Mesenchymal stem cell (in vitro differentiated cells and primary cell): ENCODE data around the gene FKBP11.

Experiments
- DNase-seq: peaks from one replicate; pipeline ENCODE4 v3.0.0-alpha.2; 2013
- H2AFZ ChIP-seq: one replicate; pipeline ENCODE4 v1.6.1; 2013; ENCODE audit warnings: low read depth, mild to moderate bottlenecking, control low read depth, inconsistent platforms, low read length, moderate library complexity
- H2AK5ac ChIP-seq: 2 replicates; pipeline ENCODE4 v1.6.1; 2013; ENCODE audit warnings: low read length, moderate library complexity, mild to moderate bottlenecking, inconsistent platforms; ENCODE audit not compliant: severe bottlenecking
- H2BK120ac ChIP-seq: one replicate; pipeline ENCODE4 v1.6.1; 2013; ENCODE audit warnings: low read depth, mild to moderate bottlenecking, inconsistent platforms, low read length, moderate library complexity
- H2BK12ac ChIP-seq, 2 experiments: one replicate each; pipeline ENCODE4 v1.6.1; 2013; ENCODE audit warnings: inconsistent platforms in 2 of 2, low read length in 2 of 2, mild to moderate bottlenecking in 2 of 2, moderate library complexity in 2 of 2, control low read depth in 1 of 2
- H2BK15ac ChIP-seq: one replicate; pipeline ENCODE4 v1.6.1; 2013; ENCODE audit warnings: mild to moderate bottlenecking, low read depth, inconsistent platforms; ENCODE audit not compliant: poor library complexity, severe bottlenecking
- H2BK5ac ChIP-seq: 2 replicates; pipeline ENCODE4 v1.6.1; 2013; ENCODE audit warnings: low read depth, mild to moderate bottlenecking, low read length, control low read depth, inconsistent platforms; ENCODE audit not compliant: poor library complexity, severe bottlenecking
- H3K14ac ChIP-seq, 2 experiments: one replicate each; pipeline ENCODE4 v1.6.1; 2013; ENCODE audit warnings: inconsistent platforms in 2 of 2, low read length in 2 of 2, control low read depth in 1 of 2, mild to moderate bottlenecking in 1 of 2, moderate library complexity in 1 of 2
- H3K18ac ChIP-seq, 2 experiments: one replicate each; pipeline ENCODE4 v1.6.1; 2013; ENCODE audit warnings: inconsistent platforms in 2 of 2, low read length in 2 of 2, control low read depth in 1 of 2, low read depth in 1 of 2, mild to moderate bottlenecking in 1 of 2
- H3K23ac ChIP-seq, 2 experiments: one replicate each; pipeline ENCODE4 v1.6.1; 2013; ENCODE audit warnings: inconsistent platforms in 2 of 2, low read length in 2 of 2, mild to moderate bottlenecking in 2 of 2, moderate library complexity in 2 of 2, control low read depth in 1 of 2
- H3K27ac ChIP-seq: 2 replicates; pipeline ENCODE4 v1.5.1; 2013; ENCODE audit warnings: mild to moderate bottlenecking, moderate library complexity, low read length, control low read depth, inconsistent platforms; ENCODE audit not compliant: poor library complexity, severe bottlenecking
- H3K27me3 ChIP-seq, 2 experiments: 2 replicates each; pipeline versions ENCODE4 v1.6.1 to v1.7.0; 2013; ENCODE audit warnings: low read length in 2 of 2, mild to moderate bottlenecking in 2 of 2, moderate library complexity in 2 of 2, control low read depth in 1 of 2, inconsistent platforms in 1 of 2; ENCODE audit not compliant: control insufficient read depth in 1 of 2, insufficient read depth in 1 of 2
- H3K36me3 ChIP-seq, 2 experiments: 2 replicates each; pipeline versions ENCODE4 v1.6.1 to v1.7.0; 2013; ENCODE audit warnings: low read length in 2 of 2, control low read depth in 1 of 2, inconsistent platforms in 1 of 2, low read depth in 1 of 2, mild to moderate bottlenecking in 1 of 2; ENCODE audit not compliant: insufficient read depth in 2 of 2, control insufficient read depth in 1 of 2
- H3K4ac ChIP-seq, 2 experiments: one replicate each; pipeline ENCODE4 v1.6.1; 2013; ENCODE audit warnings: inconsistent platforms in 2 of 2, low read length in 2 of 2, mild to moderate bottlenecking in 2 of 2, moderate library complexity in 2 of 2, control low read depth in 1 of 2, low read depth in 1 of 2
- H3K4me1 ChIP-seq: 2 replicates; pipeline ENCODE4 v1.6.1; 2013; ENCODE audit warnings: low read depth, low read length, control low read depth; ENCODE audit not compliant: control insufficient read depth, insufficient read depth
- H3K4me2 ChIP-seq: 2 replicates; pipeline ENCODE4 v1.6.1; 2013; ENCODE audit warnings: low read length, mild to moderate bottlenecking, inconsistent platforms; ENCODE audit not compliant: poor library complexity, severe bottlenecking
- H3K4me3 ChIP-seq, 2 experiments: 2 replicates each; pipeline versions ENCODE4 v1.5.1 to v1.7.0; 2013; ENCODE audit warnings: low read length in 2 of 2, mild to moderate bottlenecking in 2 of 2, control low read depth in 1 of 2, low read depth in 1 of 2; ENCODE audit not compliant: insufficient read depth in 1 of 2
- H3K79me1 ChIP-seq: replicated peaks from 2 replicates; pipeline ENCODE4 v1.6.1; 2013; ENCODE audit warnings: mild to moderate bottlenecking, control low read depth, low read length, inconsistent platforms; ENCODE audit not compliant: poor library complexity, severe bottlenecking
- H3K9ac ChIP-seq: 2 replicates; pipeline ENCODE4 v1.7.0; 2013; ENCODE audit warnings: mild to moderate bottlenecking, low read length, moderate library complexity
- H3K9me3 ChIP-seq: 2 replicates; pipeline ENCODE4 v1.7.0; 2013; ENCODE audit warnings: mild to moderate bottlenecking, low read length; ENCODE audit not compliant: control insufficient read depth
- H4K8ac ChIP-seq: one replicate; pipeline ENCODE4 v1.6.1; 2013; ENCODE audit warnings: inconsistent platforms, mild to moderate bottlenecking, low read length, moderate library complexity
- H4K91ac ChIP-seq: one replicate; pipeline ENCODE4 v1.6.1; 2013; ENCODE audit warnings: mild to moderate bottlenecking, low read length, inconsistent platforms
- WGBS: methylation state at CpG from one replicate; pipeline ENCODE4 v1.1.7; 2013; ENCODE audit warnings: mixed read lengths; 5-methylcytosine and 5-hydroxymethylcytosine counted together

The FKBP11 gene

GRCh38 chr12:48903363-48903981 is 21.8 kb downstream of the FKBP11 start:
- no peaks in the 10 kb centered on the region for H3K9me3 ChIP-seq
- no peaks in the 10 kb centered on the region for H3K79me1 ChIP-seq
- H3K27ac ChIP-seq: no peak overlapping the region
- no peak overlapping the region for H3K14ac ChIP-seq
- H2AK5ac ChIP-seq: no peak overlapping the region
- peak overlapping the region in 1 of 2 experiments; percentile 80 for H3K4me3 ChIP-seq
- H2BK5ac ChIP-seq: no peak overlapping the region
- no peak overlapping the region for H2BK15ac ChIP-seq
- no peak overlapping the region for H3K23ac ChIP-seq
- H2BK12ac ChIP-seq: no peak overlapping the region
- no peak overlapping the region for H3K18ac ChIP-seq
- peak overlapping the region; percentile 41 for H4K8ac ChIP-seq
- H3K4ac ChIP-seq: no peak overlapping the region
- peak; percentile 50 for DNase-seq
- no peak overlapping the region for H2AFZ ChIP-seq
- no peak overlapping the region for H2BK120ac ChIP-seq
- WGBS: 81% methylated on average over 15 of the region's 20 CpGs
- H3K9ac ChIP-seq: no peak overlapping the region
- peaks cover 8% of the 10 kb centered on the region for H3K4me1 ChIP-seq
- H3K36me3 ChIP-seq: no peaks in the 10 kb centered on the region
- no peak overlapping the region for H4K91ac ChIP-seq
- H3K27me3 ChIP-seq: peaks cover 4 to 7% of the 10 kb centered on the region in 2 experiments
- H3K4me2 ChIP-seq: peak overlapping the region; percentile 30

- Histone ChIP-seq H2BK120ac (no peak overlapping the region), H3K4me3 (no peak overlapping the region), H2AK5ac (no peak overlapping the region), H3K23ac (no peak overlapping the region), H3K79me1 (no peaks in the 10 kb centered on the region), H3K18ac (no peak overlapping the region), H3K27ac (no peak overlapping the region), H2BK5ac (no peak overlapping the region), H3K27me3 (peaks cover 7 to 13% of the 10 kb centered on the region in 2 experiments), H3K4me1 (peaks cover 8% of the 10 kb centered on the region), H2AFZ (no peak overlapping the region), H3K36me3 (no peaks in the 10 kb centered on the region), H2BK15ac (no peak overlapping the region), H4K91ac (no peak overlapping the region), H2BK12ac (no peak overlapping the region), H3K4ac (no peak overlapping the region), H3K14ac (no peak overlapping the region), H3K9ac (no peak overlapping the region), H4K8ac (no peak overlapping the region), H3K9me3 (no peaks in the 10 kb centered on the region), H3K4me2 (no peak overlapping the region)
- no peak for DNase-seq
- WGBS: 67% methylated on average over 1 of the region's 2 CpGs
Measured at GRCh38 chr12:48901278-48901677, 24.0 kb downstream of the FKBP11 start.

- H2BK12ac ChIP-seq: no peak overlapping the region
- H3K4me1 ChIP-seq: peaks cover 8% of the 10 kb centered on the region
- H2BK15ac ChIP-seq: no peak overlapping the region
- H3K4ac ChIP-seq: no peak overlapping the region
- H3K36me3 ChIP-seq: no peaks in the 10 kb centered on the region
- no peak overlapping the region for H2BK120ac ChIP-seq
- no peaks in the 10 kb centered on the region for H3K79me1 ChIP-seq
- no peak overlapping the region for H4K8ac ChIP-seq
- no peak overlapping the region for H3K23ac ChIP-seq
- no peak overlapping the region for H3K18ac ChIP-seq
- H3K9me3 ChIP-seq: no peaks in the 10 kb centered on the region
- no peak overlapping the region for H3K14ac ChIP-seq
- H2AFZ ChIP-seq: no peak overlapping the region
- DNase-seq: no peak
- no peak overlapping the region for H3K9ac ChIP-seq
- H2AK5ac ChIP-seq: no peak overlapping the region
- peaks cover 4 to 13% of the 10 kb centered on the region in 2 experiments for H3K27me3 ChIP-seq
- H3K27ac ChIP-seq: no peak overlapping the region
- H2BK5ac ChIP-seq: no peak overlapping the region
- H3K4me2 ChIP-seq: no peak overlapping the region
- H4K91ac ChIP-seq: no peak overlapping the region
- WGBS: 100% methylated on average over 1 of the region's 2 CpGs
- H3K4me3 ChIP-seq: no peak overlapping the region
Measured at GRCh38 chr12:48899651-48900050, 25.6 kb downstream of the FKBP11 start.

GRCh38 chr12:48894271-48894670 is 31.0 kb downstream of the FKBP11 start:
- no CpG with 5 or more reads among the region's 1 CpG for WGBS
- no peaks in the 10 kb centered on the region for H3K79me1 ChIP-seq
- H3K36me3 ChIP-seq: no peaks in the 10 kb centered on the region

More at GRCh38 chr12:48894271-48894670, 31.0 kb downstream of the FKBP11 start:
- H4K8ac ChIP-seq: no peak overlapping the region
- no peak overlapping the region for H2AK5ac ChIP-seq
- H3K4me1 ChIP-seq: peaks cover 5% of the 10 kb centered on the region
- no peak overlapping the region for H2BK15ac ChIP-seq
- no peak overlapping the region for H2AFZ ChIP-seq
- no peak overlapping the region for H2BK120ac ChIP-seq
- no peak overlapping the region for H3K18ac ChIP-seq
- H3K9me3 ChIP-seq: no peaks in the 10 kb centered on the region
- peaks cover 0 to 19% of the 10 kb centered on the region in 2 experiments for H3K27me3 ChIP-seq
- H3K23ac ChIP-seq: no peak overlapping the region
- H3K4me3 ChIP-seq: no peak overlapping the region
- H3K4ac ChIP-seq: no peak overlapping the region
- H3K9ac ChIP-seq: no peak overlapping the region
- no peak overlapping the region for H2BK5ac ChIP-seq
- no peak for DNase-seq
- H3K4me2 ChIP-seq: no peak overlapping the region
- no peak overlapping the region for H3K27ac ChIP-seq
- H2BK12ac ChIP-seq: no peak overlapping the region
- no peak overlapping the region for H4K91ac ChIP-seq
- no peak overlapping the region for H3K14ac ChIP-seq
